HG03575 (cell line): ENCODE measurements around the gene KCNG2.

Experiments used
- ATAC-seq: cut with Tn5 transposase; IDR thresholded peaks from one replicate; pipeline ENCODE4 v1.9.1; 2021; ENCODE audit not compliant: unreplicated experiment, insufficient number of reproducible peaks, low FRiP score; ENCODE audit errors: extremely low read depth

The KCNG2 gene

GRCh38 chr18:79782566-79783308, 15.0 kb upstream of the KCNG2 start:
- ATAC-seq, result no peak

GRCh38 chr18:79784071-79784913, 13.4 kb upstream of the KCNG2 start:
- ATAC-seq, result no peak

- ATAC-seq, result no peak
Measured at GRCh38 chr18:79784965-79785770, 12.6 kb upstream of the KCNG2 start.

DNA sequence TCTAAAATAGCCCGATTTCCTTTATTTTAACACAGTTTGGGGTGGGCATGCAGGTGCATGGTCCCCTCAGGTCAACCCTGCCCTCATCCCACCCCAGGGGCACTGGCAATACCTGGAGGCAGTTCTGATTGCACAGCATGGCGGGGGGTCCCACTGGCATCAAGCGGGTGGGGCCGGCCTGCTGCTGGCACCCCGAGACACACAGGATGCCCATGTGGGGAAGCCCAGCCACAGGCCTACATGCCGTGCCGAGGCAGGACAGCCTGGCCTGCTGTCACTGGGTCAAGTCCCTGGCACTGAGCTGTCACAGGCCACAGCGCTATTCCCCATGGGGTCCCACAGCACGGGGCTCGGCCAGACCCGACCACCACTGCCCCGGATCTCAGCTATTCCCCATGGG, 11.9 kb upstream of the KCNG2 start:
- no peak for ATAC-seq

DNA sequence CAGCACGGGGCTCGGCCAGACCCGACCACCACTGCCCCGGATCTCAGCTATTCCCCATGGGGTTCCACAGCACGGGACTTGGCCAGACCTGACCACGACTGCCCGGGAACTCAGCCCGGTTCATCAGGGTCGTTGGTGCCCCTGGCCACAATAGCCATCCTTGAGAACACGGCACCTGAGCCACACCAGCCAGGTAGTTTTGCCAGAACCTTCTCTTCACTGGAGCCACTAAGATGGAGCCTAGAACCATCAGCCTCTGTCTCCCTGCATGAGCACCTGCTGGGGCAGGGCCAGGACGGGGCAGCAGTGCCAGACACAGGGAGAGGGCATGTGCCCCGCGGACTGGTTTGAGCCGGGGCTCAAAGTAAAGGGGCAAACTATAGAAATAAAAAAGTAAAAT, 11.4 kb upstream of the KCNG2 start:
- ATAC-seq, result no peak

DNA sequence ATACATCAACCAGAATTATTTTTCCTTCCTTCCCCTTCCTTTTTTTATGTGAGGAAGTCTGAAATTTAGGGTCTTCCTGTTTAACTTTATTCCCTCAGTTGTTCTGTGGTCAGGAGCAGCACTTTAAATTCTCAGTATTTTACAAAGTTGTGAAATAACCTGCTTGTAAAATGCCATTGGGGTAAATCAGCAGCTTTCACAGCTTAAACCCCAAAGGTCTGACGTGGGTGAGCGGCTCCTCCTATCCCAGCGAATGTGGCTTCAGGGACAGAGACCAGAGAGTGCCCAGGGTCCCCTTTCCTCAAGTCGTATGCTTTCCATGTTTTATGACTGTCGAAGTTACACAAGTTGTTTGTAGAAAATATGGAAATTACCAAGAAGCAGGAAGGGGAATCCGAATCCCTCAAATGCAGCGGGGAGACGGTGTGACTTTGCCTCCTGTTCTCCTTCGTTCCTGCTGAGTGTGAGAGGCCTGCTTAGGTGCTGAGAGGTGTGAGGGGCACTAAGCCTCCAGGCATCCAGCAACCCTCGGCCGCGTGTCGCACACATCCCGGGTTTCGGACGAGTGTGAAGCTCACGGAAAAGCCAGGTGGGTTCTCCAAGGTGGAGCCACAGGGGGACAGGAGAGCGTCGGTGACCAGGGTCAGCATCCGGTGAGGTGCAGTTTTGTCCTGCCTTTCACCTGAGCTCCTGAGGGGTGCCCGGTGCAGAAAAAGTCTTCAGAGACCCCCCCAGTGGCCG, 10.8 kb upstream of the KCNG2 start:
- ATAC-seq, result no peak

- no peak for ATAC-seq
Measured at GRCh38 chr18:79787527-79787864, 10.2 kb upstream of the KCNG2 start.

DNA sequence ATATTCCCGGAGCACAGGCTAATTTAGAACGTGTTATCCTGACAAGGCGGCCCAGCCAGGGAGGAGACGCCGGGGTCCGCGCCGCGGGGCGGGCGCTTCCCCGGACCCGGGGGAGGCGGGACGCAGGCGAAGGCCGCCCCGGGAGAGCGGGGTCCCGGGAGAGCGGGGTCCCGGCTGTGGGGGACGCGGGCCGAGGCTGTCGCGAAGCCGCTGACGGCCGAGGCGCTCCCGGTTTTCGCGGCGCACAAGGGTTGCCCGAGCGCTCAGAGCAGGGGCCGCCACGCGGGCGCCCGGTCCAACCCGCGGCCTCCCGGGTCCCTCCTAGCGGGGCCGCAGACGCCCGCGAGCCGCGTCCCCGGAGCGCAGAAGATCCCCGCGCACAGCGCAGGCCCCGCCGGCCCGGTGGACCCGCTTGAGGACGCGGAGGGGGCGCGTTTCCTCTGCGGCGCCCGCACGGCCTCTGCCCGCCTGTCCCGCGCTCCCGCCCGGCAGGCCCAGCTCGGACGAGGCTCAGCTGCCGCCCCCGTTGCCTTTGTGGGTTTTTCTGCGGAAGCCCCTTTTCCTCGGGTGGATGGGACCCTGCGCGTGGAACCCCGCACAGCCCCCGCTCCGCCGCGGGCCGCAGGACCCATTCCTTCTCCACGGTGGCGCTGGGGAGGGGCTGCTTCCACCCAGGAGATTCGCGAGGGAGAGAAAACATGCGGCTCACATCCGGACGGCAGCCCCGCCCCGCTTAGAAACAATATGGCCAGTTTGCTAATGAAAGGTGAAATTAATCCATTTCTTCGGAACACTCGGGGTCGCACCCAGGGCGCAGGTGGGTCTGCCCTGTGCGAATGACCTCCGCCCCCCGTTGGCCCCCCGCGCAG, 9.6 kb upstream of the KCNG2 start:
- no peak for ATAC-seq

DNA sequence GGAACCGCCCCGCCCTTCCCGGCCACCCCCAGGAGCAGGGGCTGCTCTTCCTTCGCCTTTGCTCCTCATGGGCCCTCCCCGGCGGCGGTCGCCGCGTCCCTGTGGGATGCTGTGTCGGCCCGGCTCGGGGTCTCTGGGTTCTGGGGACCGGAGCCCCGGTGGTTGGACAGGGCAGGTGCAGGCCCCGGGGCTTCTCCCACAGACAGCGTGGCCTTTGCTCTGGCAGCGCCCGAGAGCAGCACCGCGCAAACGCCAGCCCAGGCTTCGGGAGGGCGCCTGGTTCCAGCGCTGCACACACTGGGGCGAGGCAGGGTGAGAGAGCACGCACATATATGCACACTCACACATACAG, 9.0 kb upstream of the KCNG2 start:
- ATAC-seq, result no peak

GRCh38 chr18:79789091-79789891, 8.4 kb upstream of the KCNG2 start:
- ATAC-seq, result no peak

DNA sequence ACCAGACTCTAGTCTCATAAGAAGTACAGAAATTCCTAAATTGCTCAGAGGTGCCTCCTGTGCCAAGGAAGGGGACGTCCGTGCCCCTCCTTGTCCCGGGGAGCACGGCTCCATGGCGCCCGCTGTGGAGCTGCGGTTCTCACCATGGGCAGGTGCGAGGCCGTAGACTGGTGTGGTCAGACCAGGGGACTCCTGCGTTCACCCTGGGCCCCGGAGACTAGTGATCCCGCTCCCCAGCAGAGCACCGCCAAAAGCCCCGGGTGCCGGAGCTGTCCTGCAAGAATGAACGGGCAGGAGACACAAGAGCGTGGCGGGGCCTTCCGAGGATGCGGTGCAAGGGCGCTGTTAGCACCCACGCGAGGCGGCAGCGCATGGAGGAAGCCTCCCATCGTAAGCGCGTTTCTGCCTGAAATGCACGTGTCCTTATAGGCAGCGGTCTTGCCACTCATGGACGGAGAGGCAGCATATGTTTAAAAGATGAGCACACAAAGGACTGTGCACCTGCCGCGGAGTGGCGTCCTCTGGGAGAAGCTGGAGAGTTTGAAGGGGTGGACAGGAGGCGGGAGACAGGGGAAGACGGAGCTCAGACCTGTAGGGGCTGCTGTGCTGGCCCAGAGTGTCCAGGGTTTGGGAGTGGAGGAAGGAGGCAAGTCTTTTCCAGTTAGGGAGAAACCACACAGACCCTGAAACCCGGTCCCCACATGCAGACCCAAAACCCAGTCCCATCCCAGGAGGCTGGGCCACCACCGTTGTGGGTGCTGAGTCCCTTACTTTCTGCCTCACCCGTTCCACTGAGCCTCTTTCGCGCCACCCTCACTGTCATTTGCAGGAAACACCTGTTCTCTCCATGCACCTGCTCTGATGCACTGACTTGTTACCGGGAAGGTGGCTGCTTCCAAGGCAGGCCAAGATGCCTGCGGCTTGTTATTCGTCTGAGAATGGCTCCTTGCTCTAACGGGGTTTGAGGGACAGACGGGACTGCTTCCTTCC, 7.5 kb upstream of the KCNG2 start:
- ATAC-seq, result no peak

DNA sequence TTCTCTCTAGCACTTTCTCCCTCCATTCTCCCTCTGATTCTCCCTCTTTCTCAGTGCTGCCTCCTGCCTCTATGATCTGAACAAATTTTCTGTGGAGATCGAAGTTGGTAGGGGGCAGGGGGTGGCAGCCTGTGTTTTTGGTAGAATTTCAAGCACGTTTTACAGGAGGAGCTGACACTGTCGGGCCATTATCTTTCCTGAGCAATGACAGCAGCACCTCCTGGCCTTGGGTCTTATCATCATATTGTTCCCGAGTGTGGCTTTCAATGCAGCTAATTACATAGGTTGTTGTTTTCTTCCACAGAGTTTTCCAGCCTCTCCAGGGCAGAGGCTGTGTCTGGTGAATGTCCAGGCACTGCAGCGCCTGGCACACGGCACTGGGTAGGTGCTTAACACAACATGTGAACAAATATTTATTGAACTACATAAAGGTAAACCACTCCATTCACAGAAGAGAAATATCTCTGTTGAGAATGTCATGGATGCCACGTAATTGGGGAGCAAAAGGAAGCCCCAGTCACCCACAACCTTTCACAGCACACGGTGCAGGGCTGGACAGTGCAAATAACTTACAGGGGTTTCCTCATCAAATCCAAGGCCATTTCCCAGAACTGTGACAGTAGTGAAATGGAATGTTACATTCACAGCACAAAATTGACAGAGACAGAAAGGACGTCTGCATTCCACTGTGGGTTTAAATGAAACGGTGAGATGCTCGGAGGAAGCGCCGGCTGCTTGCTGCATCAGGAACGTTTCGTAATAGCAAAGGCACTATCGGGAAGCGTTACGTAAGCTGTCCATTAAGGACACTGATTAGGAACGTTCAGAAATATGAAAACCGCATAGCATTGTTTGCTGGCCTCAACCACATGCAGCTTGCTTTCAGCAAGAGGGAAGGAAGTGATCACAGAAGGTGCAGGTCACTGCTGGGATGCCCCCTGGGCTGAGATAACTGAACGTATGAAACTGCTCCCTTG, 6.5 kb upstream of the KCNG2 start:
- ATAC-seq, result no peak

GRCh38 chr18:79792096-79792987, 5.4 kb upstream of the KCNG2 start:
- no peak for ATAC-seq

GRCh38 chr18:79792988-79793355, 4.8 kb upstream of the KCNG2 start:
- no peak for ATAC-seq

GRCh38 chr18:79794846-79795245, 2.9 kb upstream of the KCNG2 start:
- no peak for ATAC-seq
